Measurements from ENCODE around the gene AKR1B15. TPM values are rescaled to one million over a fixed set of nuclear protein-coding genes. Genes with fewer than 3 reads are reported as not detected.
A peak's percentile ranks its signal among the peaks of the same experiment; 100 is the strongest.

AKR1B15 gene
- total and polyA plus RNA-seq, 2 experiments from 2014 or later: 0.21 to 2.6 TPM

- Histone ChIP-seq H3K36me3 (no peaks in the 10 kb centered on the region), H3K9me3 (ENCODE audit: low read depth) (no peaks in the 10 kb centered on the region), H3K27ac (no peak overlapping the region), H3K4me3 (no peak overlapping the region), H3K27me3 (no peaks in the 10 kb centered on the region), H3K4me1 (ENCODE audit: low read depth) (no peaks in the 10 kb centered on the region)
- DNase-seq (ENCODE audit: low read depth in 1 of 2, low spot score in 1 of 2): peak; percentile 57 to 71
- no peak for TF ChIP-seq CTCF (IDR thresholded peaks at IDR 0.05; ENCODE audit: low read depth, low read length)
These were observed 20.9 kb upstream of the AKR1B15 start for GRCh38 chr7:134527979-134528371.

GRCh38 chr7:134528749-134529148 lies 20.2 kb upstream of the AKR1B15 start:
- Histone ChIP-seq H3K27ac (no peak overlapping the region), H3K36me3 (no peaks in the 10 kb centered on the region)

GRCh38 chr7:134530460-134530859 lies 18.4 kb upstream of the AKR1B15 start:
- Histone ChIP-seq H3K9me3 (ENCODE audit: low read depth) (no peaks in the 10 kb centered on the region), H3K4me3 (no peak overlapping the region), H3K27me3 (no peaks in the 10 kb centered on the region), H3K36me3 (no peaks in the 10 kb centered on the region), H3K4me1 (ENCODE audit: low read depth) (no peaks in the 10 kb centered on the region), H3K27ac (no peak overlapping the region)
- DNase-seq (ENCODE audit: low read depth in 1 of 2, low spot score in 1 of 2): no peak
- TF ChIP-seq CTCF (IDR thresholded peaks at IDR 0.05; ENCODE audit: low read depth, low read length): no peak

More at GRCh38 chr7:134528749-134529148, 20.2 kb upstream of the AKR1B15 start:
- Histone ChIP-seq H3K27me3 (no peaks in the 10 kb centered on the region), H3K9me3 (ENCODE audit: low read depth) (no peaks in the 10 kb centered on the region), H3K4me1 (ENCODE audit: low read depth) (no peaks in the 10 kb centered on the region), H3K4me3 (no peak overlapping the region)
- DNase-seq (ENCODE audit: low read depth in 1 of 2, low spot score in 1 of 2): no peak
- TF ChIP-seq CTCF (IDR thresholded peaks at IDR 0.05; ENCODE audit: low read depth, low read length): no peak

- Histone ChIP-seq H3K9me3 (ENCODE audit: low read depth) (no peaks in the 10 kb centered on the region), H3K27ac (no peak overlapping the region), H3K27me3 (no peaks in the 10 kb centered on the region), H3K36me3 (no peaks in the 10 kb centered on the region), H3K4me1 (ENCODE audit: low read depth) (no peaks in the 10 kb centered on the region), H3K4me3 (no peak overlapping the region)
- DNase-seq (ENCODE audit: low read depth in 1 of 2, low spot score in 1 of 2): no peak
- no peak for TF ChIP-seq CTCF (IDR thresholded peaks at IDR 0.05; ENCODE audit: low read depth, low read length)
These were observed 16.5 kb upstream of the AKR1B15 start for GRCh38 chr7:134532180-134532953.

- DNase-seq (ENCODE audit: low read depth in 1 of 2, low spot score in 1 of 2): no peak
- Histone ChIP-seq H3K27me3 (no peaks in the 10 kb centered on the region), H3K27ac (no peak overlapping the region), H3K4me1 (ENCODE audit: low read depth) (no peaks in the 10 kb centered on the region), H3K4me3 (no peak overlapping the region), H3K9me3 (ENCODE audit: low read depth) (no peaks in the 10 kb centered on the region), H3K36me3 (no peaks in the 10 kb centered on the region)
- no peak for TF ChIP-seq CTCF (IDR thresholded peaks at IDR 0.05; ENCODE audit: low read depth, low read length)
These were observed 16.0 kb upstream of the AKR1B15 start for GRCh38 chr7:134532954-134533218.

Data from cardiac muscle cell (in vitro differentiated cells and primary cell).